H1 (cell line): ENCODE data around the gene WDR93. TPM values are rescaled to one million over a fixed set of nuclear protein-coding genes. Genes with fewer than 3 reads are reported as not detected.
A peak's percentile ranks its signal among the peaks of the same experiment; 100 is the strongest.

Experiments used
- CTCF ChIA-PET: fragments of 300-600 bp; sonication (Branson Sonifier 250); formaldehyde crosslinking; loops from one replicate; lab custom pipeline; 2021; ENCODE audit not compliant: partially characterized antibody; lab: Charles Lee
- POLR2A ChIA-PET: fragments of 300-600 bp; sonication (Branson Sonifier 250); formaldehyde crosslinking; loops from one replicate; lab custom pipeline; 2021; ENCODE audit warnings: inconsistent platforms; ENCODE audit not compliant: partially characterized antibody; lab: Charles Lee
- DNase-seq, 2 experiments: peaks; one replicate each; pipeline versions ENCODE4 v3.0.0 to v3.0.0-alpha.2; 2010 to 2022; ENCODE audit warnings: low spot score in 2 of 2, low read depth in 1 of 2, mixed read lengths in 1 of 2
- FAIRE-seq: peaks from 2 replicates; lab custom pipeline; 2011; peaks lifted over from hg19 to GRCh38; lab: Jason Lieb, UNC
- H2AFZ ChIP-seq: 2 replicates; pipeline ENCODE4 v1.8.1; 2012; ENCODE audit warnings: low read length, inconsistent platforms
- H2AK5ac ChIP-seq: 2 replicates; pipeline ENCODE4 v1.6.1; 2013; ENCODE audit warnings: low read depth, low read length
- H2BK120ac ChIP-seq: replicated peaks from 2 replicates; pipeline ENCODE3; 2013; ENCODE audit warnings: low read depth, low read length, inconsistent platforms
- H2BK12ac ChIP-seq: 2 replicates; pipeline ENCODE4 v1.6.1; 2013; ENCODE audit warnings: low read depth, low read length
- H2BK15ac ChIP-seq: 2 replicates; pipeline ENCODE4 v1.6.1; 2013; ENCODE audit warnings: low read length
- H2BK20ac ChIP-seq: 2 replicates; pipeline ENCODE4 v1.6.1; 2013; ENCODE audit warnings: low read length
- H2BK5ac ChIP-seq: 2 replicates; pipeline ENCODE4 v1.6.1; 2013; ENCODE audit warnings: low read depth, low read length
- H3K14ac ChIP-seq: 2 replicates; pipeline ENCODE4 v1.6.1; 2013; ENCODE audit warnings: inconsistent platforms; ENCODE audit not compliant: insufficient read length
- H3K18ac ChIP-seq: 2 replicates; pipeline ENCODE4 v1.6.1; 2013; ENCODE audit warnings: low read length; ENCODE audit errors: extremely low read depth
- H3K23ac ChIP-seq: 2 replicates; pipeline ENCODE4 v1.6.1; 2013; ENCODE audit warnings: inconsistent platforms; ENCODE audit not compliant: insufficient read length
- H3K23me2 ChIP-seq: 2 replicates; pipeline ENCODE4 v1.6.1; 2013; ENCODE audit warnings: low read depth, low read length
- H3K27ac ChIP-seq: 2 replicates; pipeline ENCODE4 v1.6.1; 2011; ENCODE audit warnings: low read depth, low read length, inconsistent platforms
- H3K27me3 ChIP-seq, 4 experiments: replicated peaks in 1 of 4; 1 replicate in 1 of 4; 2 replicates in 3 of 4; pipeline versions ENCODE4 v1.6.1 to v1.8.1; 2011 to 2013; ENCODE audit warnings: low read length in 3 of 4, mild to moderate bottlenecking in 3 of 4, inconsistent platforms in 2 of 4, mixed read lengths in 2 of 4, moderate library complexity in 1 of 4; ENCODE audit not compliant: control insufficient read depth in 3 of 4, insufficient read depth in 3 of 4; ENCODE audit errors: extremely low read depth in 1 of 4
- H3K36me3 ChIP-seq, 4 experiments: 2 replicates each; pipeline versions ENCODE4 v1.6.1 to v1.8.1; 2011 to 2013; ENCODE audit warnings: mild to moderate bottlenecking in 4 of 4, low read length in 3 of 4, moderate library complexity in 2 of 4, control low read depth in 1 of 4, inconsistent platforms in 1 of 4; ENCODE audit not compliant: insufficient read depth in 4 of 4, control insufficient read depth in 2 of 4
- H3K4ac ChIP-seq: replicated peaks from 2 replicates; pipeline ENCODE3; 2013; ENCODE audit warnings: low read length, low read depth, mixed read lengths, inconsistent platforms; ENCODE audit not compliant: insufficient read length
- H3K4me1 ChIP-seq, 4 experiments: replicated peaks in 1 of 4; 1 replicate in 1 of 4; 2 replicates in 3 of 4; pipeline versions ENCODE4 v1.6.1 to v1.8.1; 2011 to 2013; ENCODE audit warnings: low read length in 3 of 4, inconsistent platforms in 2 of 4, mixed read lengths in 1 of 4; ENCODE audit not compliant: insufficient read depth in 4 of 4, control insufficient read depth in 3 of 4
- H3K4me2 ChIP-seq, 2 experiments: 2 replicates each; pipeline versions ENCODE4 v1.6.1 to v1.8.1; 2011 to 2013; ENCODE audit warnings: low read depth in 2 of 2, low read length in 2 of 2, control low read depth in 1 of 2, inconsistent platforms in 1 of 2, mild to moderate bottlenecking in 1 of 2; ENCODE audit not compliant: insufficient read depth in 1 of 2
- H3K4me3 ChIP-seq, 4 experiments: fragments of 200-600, 300-600 bp in 1 of 4; sonication (generic), shearing (Covaris generic), sonication (Bioruptor Twin) in 1 of 4; 2 replicates each; pipeline versions ENCODE4 v1.5.1 to v1.8.1; 2011 to 2016; ENCODE audit warnings: low read length in 4 of 4, low read depth in 3 of 4, control low read depth in 2 of 4, inconsistent platforms in 2 of 4, mild to moderate bottlenecking in 2 of 4, mixed read lengths in 1 of 4, moderate library complexity in 1 of 4; ENCODE audit not compliant: insufficient read depth in 2 of 4; ENCODE audit errors: extremely low read depth in 1 of 4
- H3K56ac ChIP-seq: replicated peaks from 2 replicates; pipeline ENCODE3; 2013; ENCODE audit warnings: low read depth, mild to moderate bottlenecking, mixed read lengths, low read length, inconsistent platforms; ENCODE audit not compliant: insufficient read length
- H3K79me1 ChIP-seq: 2 replicates; pipeline ENCODE4 v1.6.1; 2013; ENCODE audit warnings: low read depth, low read length, control low read depth
- H3K79me2 ChIP-seq, 2 experiments: 2 replicates each; pipeline versions ENCODE4 v1.6.1 to v1.8.1; 2012 to 2013; ENCODE audit warnings: low read length in 2 of 2, mild to moderate bottlenecking in 2 of 2, inconsistent platforms in 1 of 2; ENCODE audit not compliant: insufficient read depth in 2 of 2, control insufficient read depth in 1 of 2
- H3K9ac ChIP-seq, 4 experiments: replicated peaks in 1 of 4; 1 replicate in 1 of 4; 2 replicates in 3 of 4; pipeline versions ENCODE4 v1.6.1 to v1.8.1; 2011 to 2013; ENCODE audit warnings: low read depth in 3 of 4, low read length in 3 of 4, control low read depth in 2 of 4, mild to moderate bottlenecking in 2 of 4, moderate library complexity in 2 of 4, inconsistent platforms in 1 of 4; ENCODE audit errors: extremely low read depth in 1 of 4
- H3K9me3 ChIP-seq, 2 experiments: 2 replicates each; pipeline versions ENCODE4 v1.6.1 to v1.8.1; 2012 to 2013; ENCODE audit warnings: mild to moderate bottlenecking in 2 of 2, moderate library complexity in 2 of 2, control low read depth in 1 of 2, inconsistent platforms in 1 of 2, low read depth in 1 of 2, low read length in 1 of 2, mixed read lengths in 1 of 2; ENCODE audit not compliant: insufficient read depth in 2 of 2
- H4K20me1 ChIP-seq, 2 experiments: replicated peaks in 1 of 2; 2 replicates each; pipeline versions ENCODE3 to v1.8.1; 2011 to 2013; ENCODE audit warnings: inconsistent platforms in 2 of 2, low read length in 2 of 2, mild to moderate bottlenecking in 1 of 2; ENCODE audit not compliant: insufficient read depth in 2 of 2, control insufficient read depth in 1 of 2
- H4K5ac ChIP-seq: 2 replicates; pipeline ENCODE4 v1.6.1; 2013; ENCODE audit warnings: low read length, low read depth, mixed read lengths, inconsistent platforms; ENCODE audit not compliant: insufficient read length
- H4K8ac ChIP-seq: 2 replicates; pipeline ENCODE4 v1.8.0; 2013; ENCODE audit warnings: mild to moderate bottlenecking, moderate library complexity, low read length, inconsistent platforms; ENCODE audit not compliant: insufficient read depth; ENCODE audit errors: extremely low read depth
- H4K91ac ChIP-seq: replicated peaks from 2 replicates; pipeline ENCODE3; 2013; ENCODE audit warnings: low read length, mixed read lengths, inconsistent platforms; ENCODE audit not compliant: insufficient read length
- ASH2L ChIP-seq: fragments of 200-600, 300-600 bp; sonication (generic); IDR thresholded peaks from one replicate; pipeline ENCODE4 v1.7.1; 2017; ENCODE audit warnings: low read length
- CBX5 ChIP-seq: fragments of 300-800, 300-1000 bp; sonication (generic); IDR thresholded peaks from 2 replicates; pipeline ENCODE4 v1.7.1; 2016; ENCODE audit warnings: antibody characterized with exemption, low read length, low read depth
- WGBS, 2 experiments: shearing (Covaris generic) in 1 of 2; methylation state at CpG; one replicate each; pipeline versions ENCODE4 v1.1.6 to v1.1.7; 2013 to 2015; ENCODE audit warnings: low lambda C conversion rate in 2 of 2, mixed read lengths in 2 of 2, inconsistent platforms in 1 of 2, low coverage in 1 of 2, missing lambda C conversion rate in 1 of 2; ENCODE audit not compliant: insufficient replicate concordance in 2 of 2, insufficient coverage in 1 of 2, insufficient read length in 1 of 2; ENCODE audit errors: extremely low coverage in 1 of 2, missing lambda C conversion rate in 1 of 2; 5-methylcytosine and 5-hydroxymethylcytosine counted together
- polyA plus RNA-seq, 7 experiments: library from polyadenylated mRNA; depleted of rRNA in 3 of 7; stranded (reverse) in 5 of 7; unstranded in 2 of 7; fragments of >200 nt in 5 of 7; fragments of 200-250 nt in 2 of 7; gene quantifications; 1 replicate in 5 of 7; 2 replicates in 1 of 7; 4 replicates in 1 of 7; pipeline versions ENCODE4 v1.2.1 to v1.2.3, GENCODE V29; 2011 to 2013; ENCODE audit warnings: missing spikeins in 2 of 7, mixed read lengths in 2 of 7
- total RNA-seq: library from RNA; stranded (reverse); fragmentation: NEBNext Ultra II Directional; extraction: Animal tissue kit (Norgen Biotek cat#: 25700); gene quantifications from 2 replicates; pipeline ENCODE4 v1.2.1, GENCODE V29; 2021

WDR93 gene
- total and polyA plus RNA-seq, 2 of the 8 experiments (the other 6 are each of a cell fraction or from before 2014, with no cell fraction given) = 0.03 TPM; not detected in 1

GRCh38 chr15:89649716-89650115 is 40.9 kb upstream of the WDR93 start:
- Histone ChIP-seq H3K56ac (no peak overlapping the region), H3K27me3 (no peaks in the 10 kb centered on the region), H3K4me1 (peaks cover 0 to 2% (median under 1%) of the 10 kb centered on the region in 4 experiments; a peak in 2 of 7 replicates), H4K91ac (no peak overlapping the region), H3K18ac (no peak overlapping the region), H3K79me2 (peaks cover 0 to 8% of the 10 kb centered on the region in 2 experiments; a peak in 2 of 4 replicates), H3K9me3 (no peaks in the 10 kb centered on the region), H3K4me2 (no peak overlapping the region), H4K20me1 (peaks cover 3 to 7% of the 10 kb centered on the region in 2 experiments), H3K23ac (no peak overlapping the region), H3K9ac (no peak overlapping the region), H2BK15ac (no peak overlapping the region), H2BK12ac (no peak overlapping the region), H3K36me3 (peaks cover 0 to 15% (median 9%) of the 10 kb centered on the region in 4 experiments; a peak in 4 of 8 replicates), H3K4me3 (no peak overlapping the region), H3K27ac (no peak overlapping the region), H2AFZ (no peak overlapping the region), H2BK120ac (no peak overlapping the region), H2AK5ac (no peak overlapping the region), H3K14ac (no peak overlapping the region), H3K4ac (no peak overlapping the region), H2BK20ac (no peak overlapping the region), H3K79me1 (peaks cover 8% of the 10 kb centered on the region; the same call in 1 of the 2 replicates), H3K23me2 (peaks cover 5% of the 10 kb centered on the region; the same call in 1 of the 2 replicates), H4K8ac (no peak overlapping the region), H4K5ac (no peak overlapping the region), H2BK5ac (no peak overlapping the region)
- ChIA-PET POLR2A (no interaction called here), CTCF (interaction anchor here (1.0 to 5.1 kb wide), 5 partner anchors 11 to 225 kb away, joined by 3 to 43 read pairs (median 3); no protein-coding TSS in a partner anchor)
- FAIRE-seq (no peak), DNase-seq (peak in 1 of 2 experiments; percentile 35)
- 92% methylated on average over 15 of the region's 15 CpGs; no CpG with 5 or more reads in 1 of the 2 experiments for WGBS, 2 experiments
- TF ChIP-seq CBX5 = no peak
- no peak for TF ChIP-seq ASH2L
